ENCODE results near the gene CHRM4.

DNA sequence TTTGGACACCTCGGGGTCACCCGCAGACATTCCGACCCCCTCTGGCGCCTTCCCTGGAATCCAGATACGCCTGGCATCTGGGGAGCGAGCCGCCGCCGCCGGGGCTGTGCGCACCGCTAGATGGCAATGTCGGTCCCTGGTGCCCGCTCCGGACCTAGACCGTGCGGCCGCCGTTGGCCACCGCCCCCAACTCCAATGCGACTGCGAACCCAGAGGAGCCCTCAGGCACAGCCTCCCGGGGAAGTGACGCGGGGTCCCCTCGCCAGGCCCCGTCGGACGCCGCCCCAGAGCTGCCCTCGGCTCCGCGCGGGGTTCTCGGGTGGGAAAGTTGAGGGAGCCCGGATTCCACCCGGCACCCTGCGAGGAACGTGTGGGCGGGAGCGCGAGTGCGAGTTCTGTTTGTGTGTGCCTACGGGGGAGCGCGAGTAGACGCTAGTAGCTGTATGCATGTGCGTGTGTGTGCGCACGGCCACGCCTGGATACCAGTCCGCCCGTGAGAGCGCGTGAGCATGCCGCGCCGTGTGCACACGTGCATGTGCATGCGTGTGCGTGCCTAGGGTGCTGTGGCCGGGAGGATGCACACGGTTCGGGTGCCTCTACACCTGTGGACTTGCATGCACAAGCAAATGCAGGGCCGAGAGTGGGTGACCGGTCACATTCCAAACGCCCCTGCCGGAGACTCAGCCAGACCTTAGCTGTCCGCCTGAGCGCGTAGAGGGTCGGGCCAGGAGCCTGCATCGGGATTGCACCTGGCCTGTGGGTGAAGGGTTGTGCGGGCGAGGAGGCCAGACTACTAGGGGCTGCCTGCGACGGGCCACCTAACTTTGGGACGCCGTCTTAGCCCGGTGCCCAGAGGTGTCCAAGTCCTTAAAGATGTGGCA lies 1.9 kb downstream of the CHRM4 start:
- TF ChIP-seq GATA3 (IDR thresholded peaks at IDR 0.05; ENCODE audit: low read depth, low read length), result no peak
- TF ChIP-seq GATA2 (IDR thresholded peaks at IDR 0.05; ENCODE audit: low read depth, low read length), result no peak

Data from SH-SY5Y (cell line).